ENCODE measurements around the gene CYP27C1.
"Not testable (repeated sequence)": the region's sequence is repeated elsewhere in the genome, so short reads cannot be mapped to it uniquely, and the experiment has no call there.

The CYP27C1 gene

GRCh38 chr2:127224135-127224534 is 4.0 kb upstream of the CYP27C1 start:
- not testable (repeated sequence) for DNase-seq (ENCODE audit: low read depth in 2 of 2)

- no peak for DNase-seq (ENCODE audit: low read depth in 2 of 2)
Observed at GRCh38 chr2:127220768-127221527, 849 bp upstream of the CYP27C1 start.

GRCh38 chr2:127219171-127220070 is 678 bp downstream of the CYP27C1 start:
- no peak for DNase-seq (ENCODE audit: low read depth in 2 of 2)

- DNase-seq (ENCODE audit: low read depth in 2 of 2) = no peak
Observed at GRCh38 chr2:127218812-127219170, 1.3 kb downstream of the CYP27C1 start.

GRCh38 chr2:127217470-127218325 is 2.4 kb downstream of the CYP27C1 start:
- DNase-seq (ENCODE audit: low read depth in 2 of 2) = no peak

- DNase-seq (ENCODE audit: low read depth in 2 of 2) = no peak
Observed at GRCh38 chr2:127216593-127216992, 3.5 kb downstream of the CYP27C1 start.

- no peak for DNase-seq (ENCODE audit: low read depth in 2 of 2)
Observed at GRCh38 chr2:127216095-127216494, 4.0 kb downstream of the CYP27C1 start.

GRCh38 chr2:127214201-127214600 is 5.9 kb downstream of the CYP27C1 start:
- not testable (repeated sequence) for DNase-seq (ENCODE audit: low read depth in 2 of 2)

- DNase-seq (ENCODE audit: low read depth in 2 of 2) = no peak
Observed at GRCh38 chr2:127208313-127208712, 11.8 kb downstream of the CYP27C1 start.

GRCh38 chr2:127205218-127206125 is 14.6 kb downstream of the CYP27C1 start:
- DNase-seq (ENCODE audit: low read depth in 2 of 2) = no peak

- no peak for DNase-seq (ENCODE audit: low read depth in 2 of 2)
Observed at GRCh38 chr2:127201452-127201851, 18.6 kb downstream of the CYP27C1 start.

- DNase-seq (ENCODE audit: low read depth in 2 of 2) = no peak
Observed at GRCh38 chr2:127200962-127201361, 19.1 kb downstream of the CYP27C1 start.

GRCh38 chr2:127199223-127199622 is 20.9 kb downstream of the CYP27C1 start:
- DNase-seq (ENCODE audit: low read depth in 2 of 2) = no peak

GRCh38 chr2:127197475-127198385 is 22.4 kb downstream of the CYP27C1 start:
- peak; percentile 25 to 54 for DNase-seq (ENCODE audit: low read depth in 2 of 2)

- DNase-seq (ENCODE audit: low read depth in 2 of 2) = no peak
Observed at GRCh38 chr2:127196998-127197397, 23.1 kb downstream of the CYP27C1 start.

- DNase-seq (ENCODE audit: low read depth in 2 of 2) = no peak
Observed at GRCh38 chr2:127196549-127196948, 23.6 kb downstream of the CYP27C1 start.

GRCh38 chr2:127195140-127196074 is 24.7 kb downstream of the CYP27C1 start:
- DNase-seq (ENCODE audit: low read depth in 2 of 2) = no peak

GRCh38 chr2:127194447-127194846 is 25.7 kb downstream of the CYP27C1 start:
- DNase-seq (ENCODE audit: low read depth in 2 of 2) = no peak

- DNase-seq (ENCODE audit: low read depth in 2 of 2) = no peak
Observed at GRCh38 chr2:127193967-127194280, 26.2 kb downstream of the CYP27C1 start.
